ENCODE results near the gene TEAD2.
"Not testable (repeated sequence)": the region's sequence is repeated elsewhere in the genome, so short reads cannot be mapped to it uniquely, and the experiment has no call there.

TEAD2 gene

GRCh38 chr19:49347191-49347590 is 15.0 kb downstream of the TEAD2 start:
- DNase-seq = no peak

DNA sequence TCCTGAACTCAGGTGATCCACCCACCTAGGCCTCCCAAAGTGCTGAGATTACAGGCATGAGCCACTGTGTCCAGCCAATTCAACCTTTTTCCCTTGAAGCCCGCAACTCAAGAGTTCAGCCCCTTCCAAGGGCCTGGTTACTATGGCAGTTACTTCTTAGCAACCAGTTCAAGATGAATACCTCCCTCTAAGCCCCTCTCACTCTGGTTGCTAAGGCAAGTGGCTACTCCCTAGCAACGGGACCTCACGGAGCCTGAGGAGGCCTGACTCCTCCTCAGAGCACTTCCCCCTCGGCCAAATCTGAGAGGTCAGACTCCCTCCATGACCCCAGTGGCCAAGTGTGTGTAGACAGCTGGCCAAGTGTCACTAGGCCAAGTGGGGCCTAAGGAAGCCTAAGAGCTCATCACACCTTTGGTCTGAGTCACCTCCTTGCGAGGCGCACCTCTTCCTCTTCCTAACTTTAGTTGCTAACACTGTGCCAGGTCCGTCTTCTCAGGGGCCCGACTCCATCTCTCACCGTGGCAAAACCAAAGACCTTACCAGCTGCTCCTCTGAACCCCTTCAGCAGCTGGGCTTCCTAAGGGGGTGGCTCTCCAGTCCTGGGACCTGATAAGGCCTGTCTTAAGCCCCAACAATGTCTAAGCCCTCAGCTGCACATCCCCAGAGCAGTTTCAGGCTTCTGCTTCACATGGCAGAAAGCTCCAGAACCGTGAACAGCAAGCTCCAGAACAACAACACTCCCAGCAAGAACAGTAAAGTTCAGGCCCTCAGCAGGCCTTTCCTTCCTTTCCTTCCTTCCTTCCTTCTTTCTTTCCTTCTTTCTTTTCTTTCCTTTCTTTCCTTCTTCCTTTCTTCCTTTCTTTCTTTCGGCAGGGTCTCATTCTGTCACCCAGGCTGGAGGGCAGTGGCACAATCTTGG is 17.5 kb downstream of the TEAD2 start:
- DNase-seq = no peak

DNA sequence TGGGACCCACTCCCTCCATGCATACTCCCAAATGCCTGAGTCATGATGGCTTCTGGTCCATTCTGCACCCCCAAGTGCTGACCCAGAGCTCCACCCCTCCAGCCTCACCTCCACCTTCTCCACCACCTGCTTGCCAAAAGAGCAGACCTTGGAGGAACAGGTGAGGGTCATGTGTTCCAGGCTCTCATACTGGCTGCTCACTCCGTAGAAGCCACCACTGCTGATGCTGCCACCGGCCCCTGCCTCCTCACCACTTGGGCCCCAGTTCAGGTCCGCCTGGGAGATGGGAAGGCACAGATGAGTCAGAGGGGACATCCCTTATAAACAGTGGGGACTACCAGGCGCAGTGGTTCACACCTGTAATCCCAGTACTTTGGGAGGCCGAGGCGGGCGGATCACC is 19.1 kb downstream of the TEAD2 start:
- no peak for DNase-seq

- no peak for DNase-seq
Measured at GRCh38 chr19:49342291-49342721, 19.9 kb downstream of the TEAD2 start.

GRCh38 chr19:49340865-49341718 is 21.1 kb downstream of the TEAD2 start:
- DNase-seq = no peak

GRCh38 chr19:49340069-49340864 is 21.9 kb downstream of the TEAD2 start:
- peak; percentile 21 for DNase-seq

- DNase-seq = peak; percentile 87
Measured at GRCh38 chr19:49339301-49340068, 22.7 kb downstream of the TEAD2 start.

DNA sequence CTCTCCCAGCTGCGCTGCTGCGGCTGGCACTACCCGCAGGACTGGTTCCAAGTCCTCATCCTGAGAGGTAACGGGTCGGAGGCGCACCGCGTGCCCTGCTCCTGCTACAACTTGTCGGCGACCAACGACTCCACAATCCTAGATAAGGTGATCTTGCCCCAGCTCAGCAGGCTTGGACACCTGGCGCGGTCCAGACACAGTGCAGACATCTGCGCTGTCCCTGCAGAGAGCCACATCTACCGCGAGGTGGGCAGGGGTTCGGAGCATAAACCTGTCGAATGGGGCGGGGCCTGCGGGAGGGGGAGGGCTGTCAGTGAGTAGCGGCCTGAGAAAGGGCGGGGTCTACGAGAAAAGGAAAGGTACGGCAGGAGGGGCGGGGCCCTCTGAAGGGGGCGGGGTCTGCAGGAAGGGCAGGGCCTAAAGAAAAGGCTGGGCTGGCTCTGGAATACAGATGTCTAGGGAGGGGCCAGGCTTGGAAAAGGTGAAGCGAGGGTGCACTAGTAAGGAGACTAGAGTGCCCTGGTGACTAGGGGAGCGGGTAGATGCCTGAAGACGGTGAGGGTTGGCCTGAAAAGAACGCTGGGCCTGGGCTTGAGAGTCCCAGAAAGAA is 23.4 kb downstream of the TEAD2 start:
- peak; percentile 41 for DNase-seq

- no peak for DNase-seq
Measured at GRCh38 chr19:49338023-49338677, 24.1 kb downstream of the TEAD2 start.

GRCh38 chr19:49337267-49338022 is 24.8 kb downstream of the TEAD2 start:
- DNase-seq = no peak

DNA sequence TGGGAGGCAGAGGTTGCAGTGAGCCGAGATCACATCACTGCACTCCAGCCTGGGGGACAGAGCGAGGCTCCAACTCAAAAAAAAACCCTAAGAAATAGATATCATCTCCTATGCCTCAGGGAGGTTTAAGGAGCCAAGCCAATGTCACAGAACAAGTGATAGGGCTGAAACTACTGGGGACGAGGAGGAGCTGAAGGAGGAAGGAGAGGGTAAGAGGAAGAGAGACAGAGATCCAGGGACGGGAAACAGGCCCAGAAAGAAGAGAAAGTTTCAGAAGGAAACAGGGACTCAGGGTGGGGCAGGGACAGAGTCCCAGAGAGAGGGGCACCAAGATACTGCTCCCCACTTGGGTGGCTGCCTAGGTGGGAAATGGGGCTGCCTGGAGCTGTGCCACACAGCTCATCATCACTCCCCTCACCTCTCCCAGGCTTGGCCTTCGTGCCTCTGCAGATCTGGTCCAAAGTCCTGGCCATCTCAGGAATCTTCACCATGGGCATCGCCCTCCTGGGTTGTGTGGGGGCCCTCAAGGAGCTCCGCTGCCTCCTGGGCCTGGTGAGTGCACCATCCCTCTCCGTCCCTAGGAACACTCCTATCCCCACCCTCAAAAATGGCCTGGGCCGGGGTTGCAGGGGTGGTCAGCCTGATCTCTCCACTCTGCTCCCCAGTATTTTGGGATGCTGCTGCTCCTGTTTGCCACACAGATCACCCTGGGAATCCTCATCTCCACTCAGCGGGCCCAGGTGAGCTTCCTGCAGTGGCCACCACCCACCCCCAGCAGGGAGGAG is 25.5 kb downstream of the TEAD2 start:
- DNase-seq = no peak

DNA sequence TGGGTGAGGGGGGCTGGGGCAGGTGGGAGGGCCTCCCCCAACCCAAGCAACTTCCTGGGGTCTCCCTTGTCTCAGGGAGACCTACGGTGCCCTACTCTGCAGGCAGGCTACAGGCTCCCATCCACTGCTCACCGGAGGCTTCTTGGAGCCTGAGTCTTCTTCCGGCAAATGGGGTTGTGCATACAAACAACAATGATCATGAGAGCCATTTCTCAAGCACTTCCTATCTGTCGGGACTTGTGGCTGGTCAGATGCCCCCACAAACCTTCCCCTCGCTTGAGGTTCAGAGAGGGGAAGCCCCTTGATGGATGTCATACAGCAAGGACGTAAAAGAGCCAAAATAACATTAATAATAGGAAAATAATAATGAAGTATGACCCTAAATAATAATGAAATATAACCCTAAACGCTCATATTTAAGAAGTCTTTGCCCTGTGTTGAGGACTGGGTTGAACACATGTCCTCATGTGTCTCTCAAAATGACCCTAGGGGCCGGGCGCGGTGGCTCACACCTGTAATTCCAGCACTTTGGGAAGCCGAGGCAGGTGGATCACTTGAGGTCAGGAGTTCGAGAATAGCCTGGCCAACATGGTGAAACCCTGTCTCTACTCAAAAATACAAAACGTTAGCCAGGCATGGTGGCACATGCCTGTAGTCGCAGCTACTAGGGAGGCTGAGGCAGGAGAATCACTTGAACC is 26.3 kb downstream of the TEAD2 start:
- no peak for DNase-seq

DNA sequence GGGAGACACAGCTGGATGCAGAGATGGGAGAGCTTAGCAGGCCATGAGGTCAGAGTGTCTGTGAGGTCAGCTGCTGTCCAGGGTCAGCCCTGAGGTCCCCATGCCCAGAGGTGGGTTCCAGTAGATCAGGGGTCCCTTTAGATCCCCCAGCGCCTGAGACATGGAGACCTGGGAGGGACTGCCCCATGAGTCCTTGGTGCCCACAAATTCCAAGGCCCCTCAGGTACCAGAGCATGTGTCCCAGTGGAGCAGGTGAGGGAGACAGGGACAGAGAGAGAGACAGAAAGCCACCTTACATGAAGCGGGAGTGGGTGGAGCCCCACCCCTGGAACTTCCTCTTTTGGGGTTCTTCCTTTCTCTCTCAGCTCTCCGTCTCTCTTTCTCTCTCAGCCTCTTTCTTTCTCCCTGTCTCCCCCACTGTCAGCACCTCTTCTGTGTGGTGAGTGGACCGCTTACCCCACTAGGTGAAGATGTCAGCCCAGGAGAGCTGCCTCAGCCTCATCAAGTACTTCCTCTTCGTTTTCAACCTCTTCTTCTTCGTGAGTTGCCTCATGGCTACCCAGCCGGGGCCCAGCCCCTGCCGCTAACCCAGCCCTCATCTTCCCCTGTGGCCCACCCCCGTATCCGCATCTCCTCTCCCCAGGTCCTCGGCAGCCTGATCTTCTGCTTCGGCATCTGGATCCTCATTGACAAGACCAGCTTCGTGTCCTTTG is 27.0 kb downstream of the TEAD2 start, which contains the start of gene CD37:
CD37 (plus strand) TSS at position 336 of the 713 bp plus-strand sequence; CDS start at position 471, 135 bp downstream.
- no peak for DNase-seq

- no peak for DNase-seq
Measured at GRCh38 chr19:49333811-49334288, 28.4 kb downstream of the TEAD2 start.

DNA sequence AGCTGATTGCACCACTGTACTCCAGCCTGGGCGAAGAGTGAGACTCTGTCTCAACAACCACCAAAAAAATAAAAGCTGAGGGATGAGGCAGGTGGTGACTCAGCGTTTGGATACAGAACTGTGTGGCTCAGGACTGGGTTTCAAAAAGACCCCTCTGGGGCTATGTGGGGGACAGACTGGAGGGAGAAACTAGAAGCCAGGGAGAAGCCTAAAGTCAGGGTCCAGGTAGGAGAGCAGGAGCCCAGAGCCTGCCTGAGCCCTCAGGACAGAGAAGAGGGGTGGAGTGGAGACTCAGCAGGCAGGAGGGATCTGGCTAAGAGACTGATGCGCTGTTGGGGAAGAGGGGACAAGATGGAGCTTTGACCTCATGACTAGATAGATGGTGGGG is 28.8 kb downstream of the TEAD2 start:
- DNase-seq = peak; percentile 14

DNA sequence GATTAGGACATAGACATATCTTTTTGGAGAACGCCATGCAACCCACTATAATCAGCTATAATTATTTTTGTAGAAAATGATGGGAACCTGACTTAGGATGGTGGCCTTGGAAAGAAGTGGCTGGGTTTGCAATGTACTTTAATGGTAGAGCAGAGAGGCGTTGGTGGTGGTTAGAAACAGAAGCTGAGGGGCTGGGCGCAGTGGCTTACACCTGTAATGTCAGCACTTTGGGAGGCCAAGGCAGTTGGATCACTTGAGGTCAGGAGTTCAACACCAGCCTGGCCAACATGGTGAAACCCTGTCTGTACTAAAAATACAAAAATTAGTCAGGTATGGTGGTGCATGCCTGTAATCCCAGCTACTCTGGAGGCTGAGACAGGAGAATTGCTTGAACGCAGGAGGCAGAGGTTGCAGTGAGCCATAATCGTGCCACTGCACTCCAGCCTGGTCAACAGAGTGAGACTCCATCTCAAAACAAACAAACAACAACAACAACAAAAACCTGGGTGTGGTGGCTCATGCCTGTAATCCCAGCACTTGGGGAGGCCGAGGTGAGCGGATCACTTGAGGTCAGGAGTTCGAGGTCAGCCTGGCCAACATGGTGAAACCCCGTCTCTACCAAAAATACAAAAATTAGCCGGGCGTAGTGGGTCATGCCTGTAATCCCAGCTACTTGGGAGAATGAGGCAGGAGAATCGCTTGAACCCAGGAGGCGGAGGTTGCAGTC is 29.4 kb downstream of the TEAD2 start:
- not testable (repeated sequence) for DNase-seq

DNA sequence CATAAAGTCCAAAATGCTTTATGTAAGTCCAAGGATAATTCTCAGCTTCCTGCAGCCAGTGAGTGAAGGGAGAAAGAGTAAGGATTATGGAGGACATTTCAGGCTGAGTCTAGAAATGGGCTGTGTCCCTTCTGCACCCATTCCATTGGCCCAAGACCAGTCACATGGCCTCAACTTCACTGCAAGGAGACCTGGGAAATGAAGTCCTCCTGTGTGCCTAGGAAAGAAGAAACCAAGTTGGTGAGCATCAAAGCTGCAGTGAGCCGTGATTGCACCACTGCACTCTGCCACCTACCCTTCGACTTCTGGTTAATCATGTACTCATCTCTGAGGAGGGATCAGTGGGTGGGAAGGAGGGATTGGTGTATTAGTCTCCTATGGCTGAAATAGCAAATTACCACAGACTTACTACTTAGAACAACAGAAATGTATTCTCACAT is 30.6 kb downstream of the TEAD2 start:
- peak; percentile 40 for DNase-seq
